ENCODE measurements around the gene TMEM235.

Gene TMEM235

GRCh38 chr17:78230996-78231935, at the start of gene TMEM235:
Gene TMEM235, plus strand, starts transcription at chr17:78231631. Its CDS starts 393 bp downstream, at chr17:78232024.
- DNase-seq, result no peak

GRCh38 chr17:78182504-78182903, 48.9 kb upstream of the TMEM235 start:
- DNase-seq, result no peak

GRCh38 chr17:78183916-78184315, 47.5 kb upstream of the TMEM235 start:
- no peak for DNase-seq

- no peak for DNase-seq
Measured at GRCh38 chr17:78184351-78184750, 47.1 kb upstream of the TMEM235 start.

GRCh38 chr17:78184868-78185267, 46.6 kb upstream of the TMEM235 start:
- no peak for DNase-seq

DNA sequence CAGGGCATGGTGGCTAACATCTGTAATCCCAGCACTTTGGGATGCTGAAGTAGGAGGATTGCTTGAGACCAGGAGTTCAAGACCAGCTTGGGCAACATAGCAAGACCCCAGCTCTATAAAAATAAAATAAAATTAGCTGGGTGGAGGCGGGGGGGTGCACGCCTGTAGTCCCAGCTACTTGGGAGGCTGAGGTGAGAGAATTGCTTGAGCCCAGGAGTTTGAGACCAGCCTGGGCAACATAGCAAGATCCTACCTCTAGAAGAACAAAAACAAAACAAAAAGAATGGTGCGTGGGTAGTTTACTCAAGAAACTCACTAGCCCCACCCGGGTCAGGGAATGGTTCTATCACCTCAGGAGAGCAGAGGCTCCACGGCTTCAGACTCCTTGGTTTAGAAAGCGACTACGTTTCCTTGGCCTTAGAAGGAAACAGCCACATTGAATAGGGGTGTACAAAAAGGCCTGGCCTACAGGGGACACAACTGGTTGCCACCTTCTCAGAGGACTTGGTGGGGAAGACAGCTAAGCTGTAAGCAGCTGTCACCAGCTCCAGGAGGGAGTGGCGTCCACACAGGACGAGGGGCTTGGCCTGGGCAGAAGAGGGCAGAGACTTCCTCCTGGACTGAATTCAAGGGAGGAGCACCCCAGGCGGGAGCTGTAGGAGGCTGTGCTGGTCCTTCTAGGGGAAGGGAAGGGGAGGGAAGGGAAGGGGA, 45.3 kb upstream of the TMEM235 start:
- no peak for DNase-seq

GRCh38 chr17:78186692-78187595, 44.5 kb upstream of the TMEM235 start, which contains the start of the genes AFMID and TK1:
Gene AFMID, plus strand, starts transcription at chr17:78187362. Its CDS starts 9 bp downstream, at chr17:78187371.
Gene TK1, minus strand, starts transcription at chr17:78187052. Its CDS starts 58 bp downstream, at chr17:78186994.
- DNase-seq, result peak; percentile 83

DNA sequence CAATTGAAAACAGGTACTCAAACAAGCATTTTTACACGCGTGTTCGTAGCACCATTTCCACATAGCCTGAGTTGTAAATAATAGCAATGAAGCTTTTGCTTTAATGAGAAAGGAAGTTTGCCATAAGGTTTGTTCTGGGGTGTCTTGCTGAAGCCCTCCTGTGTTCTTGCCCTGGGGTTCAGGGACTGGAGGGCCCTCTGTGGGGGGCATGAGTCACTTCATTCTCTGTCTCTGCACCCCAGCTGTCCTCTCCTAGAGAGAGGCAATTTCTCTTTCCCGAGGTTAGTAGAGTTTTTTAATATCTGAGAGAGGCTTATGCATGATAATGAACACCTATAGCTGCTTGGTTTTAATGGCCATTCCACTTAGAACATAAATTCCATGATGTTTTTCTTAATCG, 34.7 kb upstream of the TMEM235 start:
- no peak for DNase-seq

GRCh38 chr17:78197147-78197832, 34.1 kb upstream of the TMEM235 start:
- no peak for DNase-seq

DNA sequence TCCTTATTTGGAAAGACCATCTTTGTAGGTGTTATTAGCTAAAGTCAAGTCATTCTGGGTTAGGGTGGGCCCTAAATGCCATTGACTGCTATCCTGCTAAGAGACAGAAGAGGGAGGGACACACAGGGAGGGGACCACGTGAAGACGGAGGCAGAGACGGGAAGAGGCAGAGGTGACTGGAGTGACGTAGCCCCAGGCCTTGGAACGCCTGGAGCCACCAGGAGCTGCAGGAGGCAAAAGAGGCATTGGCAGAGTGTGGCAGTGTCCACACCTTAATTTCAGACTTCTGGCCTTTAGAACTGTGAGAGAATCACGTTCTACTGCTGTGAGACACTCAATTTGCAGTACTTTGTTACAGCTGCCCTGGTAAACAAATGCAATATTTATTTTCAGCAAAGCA, 31.0 kb upstream of the TMEM235 start:
- no peak for DNase-seq

GRCh38 chr17:78202666-78203065, 28.8 kb upstream of the TMEM235 start:
- DNase-seq, result no peak

DNA sequence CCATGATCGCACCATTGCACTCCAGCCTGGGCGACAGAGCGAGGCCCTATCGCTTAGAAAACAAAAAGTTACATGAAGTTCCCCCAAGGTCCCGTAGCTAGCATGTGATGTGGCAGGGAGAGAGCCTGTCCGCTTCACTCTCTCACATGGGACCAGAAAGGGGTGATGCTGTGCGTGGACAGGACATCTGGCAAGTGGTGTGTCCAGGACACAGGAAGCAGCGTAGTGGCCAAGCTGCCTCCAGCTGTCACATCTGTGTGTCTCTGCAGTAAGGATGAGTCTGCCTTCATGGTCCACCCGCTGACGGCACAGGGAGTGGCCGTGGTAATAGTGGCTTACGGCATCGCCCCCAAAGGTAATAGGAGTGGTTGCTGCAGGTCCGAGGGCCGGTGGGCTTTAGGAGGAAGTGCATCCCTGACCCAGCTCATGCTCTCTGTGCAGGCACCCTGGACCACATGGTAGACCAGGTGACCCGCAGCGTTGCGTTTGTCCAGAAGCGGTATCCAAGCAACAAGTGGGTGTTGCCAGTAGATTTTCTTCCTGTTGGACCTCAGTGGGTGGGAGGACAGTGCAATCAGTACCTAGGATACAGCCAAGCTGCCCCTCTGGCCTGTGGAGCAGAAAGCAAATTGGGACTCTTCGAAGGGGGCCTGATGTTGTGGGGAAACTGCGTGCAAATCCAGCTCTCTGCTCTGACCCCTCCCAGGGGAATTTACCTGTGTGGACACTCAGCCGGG, 26.9 kb upstream of the TMEM235 start:
- DNase-seq, result no peak

- DNase-seq, result no peak
Measured at GRCh38 chr17:78205124-78205775, 26.2 kb upstream of the TMEM235 start.

DNA sequence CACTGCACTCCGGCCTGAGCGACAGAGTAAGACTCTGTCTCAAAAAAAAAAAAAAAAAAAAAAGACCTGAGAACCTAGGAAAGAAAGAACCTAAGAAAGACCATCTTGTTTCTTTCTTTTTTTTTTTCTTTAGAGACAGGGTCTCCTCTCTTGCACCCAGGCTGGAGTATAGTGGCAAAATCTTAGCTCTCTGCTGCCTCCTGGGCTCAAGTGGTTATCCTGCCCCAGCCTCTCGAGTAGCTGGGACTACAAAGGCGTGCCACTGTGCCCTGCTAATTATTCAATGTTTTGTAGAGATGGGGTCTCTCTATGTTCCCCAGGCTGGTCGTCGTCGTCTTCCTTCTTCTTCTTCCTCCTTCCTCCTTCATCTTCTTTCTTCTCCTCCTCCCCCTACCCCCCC, 25.1 kb upstream of the TMEM235 start:
- no peak for DNase-seq

DNA sequence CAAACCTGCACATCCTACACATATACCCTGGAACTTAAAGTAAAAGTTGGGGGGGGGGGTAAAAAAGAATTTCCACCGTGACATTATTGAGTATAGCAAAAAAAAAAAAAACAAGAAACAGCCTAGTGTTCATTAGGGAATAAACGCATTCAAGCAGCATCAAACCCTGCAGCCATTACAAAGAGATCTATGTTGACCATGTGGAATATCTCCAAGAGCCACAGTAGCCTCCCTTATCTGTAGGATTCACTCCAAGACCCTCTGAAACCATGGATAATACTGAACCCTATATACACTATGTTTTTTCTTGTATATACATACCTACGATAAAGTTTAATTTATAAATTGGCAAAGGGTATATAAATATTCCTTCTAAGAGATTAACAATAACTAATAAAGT, 22.9 kb upstream of the TMEM235 start:
- DNase-seq, result no peak

DNA sequence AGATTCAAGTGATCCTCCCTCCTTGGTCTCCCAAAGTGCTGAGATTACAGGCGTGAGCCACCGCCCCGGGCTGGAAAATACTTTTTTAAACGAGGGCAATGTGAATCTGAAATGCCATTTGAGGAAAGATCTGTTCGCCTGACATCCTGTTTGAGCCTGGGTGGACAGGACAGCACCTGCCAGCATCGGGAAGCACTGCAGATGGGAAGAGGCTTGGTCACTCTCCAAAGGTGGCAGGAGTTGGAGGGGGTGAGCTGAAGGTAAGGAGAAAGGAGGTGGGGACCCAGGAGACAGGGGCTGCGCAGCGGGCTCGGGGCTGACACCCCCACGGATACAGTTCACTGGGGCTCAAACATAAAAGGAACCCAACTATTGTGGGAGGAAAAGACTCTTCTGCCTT, 21.3 kb upstream of the TMEM235 start:
- no peak for DNase-seq

DNA sequence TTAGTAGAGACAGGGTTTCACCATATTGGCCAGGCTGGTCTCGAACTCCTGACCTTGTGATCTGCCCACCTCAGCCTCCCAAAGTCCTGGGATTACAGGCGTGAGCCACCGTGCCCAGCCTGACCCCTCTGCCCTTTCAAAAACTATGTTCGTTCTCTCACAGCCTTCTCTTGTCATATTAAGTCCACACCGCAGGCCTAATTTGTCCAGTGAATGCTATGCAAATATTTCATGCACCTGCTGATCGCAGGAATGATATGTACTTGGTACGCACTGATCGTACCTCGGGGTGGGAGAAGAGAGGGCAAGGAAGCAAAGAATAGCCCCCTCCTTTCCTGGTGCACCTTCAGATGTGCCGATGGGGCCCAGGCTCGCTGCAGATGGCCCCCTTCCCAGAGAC, 20.4 kb upstream of the TMEM235 start:
- DNase-seq, result no peak

GRCh38 chr17:78214016-78214705, 17.3 kb upstream of the TMEM235 start, which contains the start of gene BIRC5:
Gene BIRC5, plus strand, starts transcription at chr17:78214253. Its CDS starts 64 bp downstream, at chr17:78214317.
- peak; percentile 88 for DNase-seq

GRCh38 chr17:78214706-78215061, 16.7 kb upstream of the TMEM235 start:
- DNase-seq, result no peak
